Mesothelial cell of epicardium (in vitro differentiated cells): ENCODE data around the gene PRPF40B. TPM values are rescaled to one million over a fixed set of nuclear protein-coding genes. Genes with fewer than 3 reads are reported as not detected.

ENCODE experiments used
- DNase-seq, 2 experiments: peaks; one replicate each; pipeline ENCODE4 v3.0.0; 2021; ENCODE audit warnings: low spot score in 2 of 2; ENCODE audit not compliant: unreplicated experiment in 2 of 2
- H3K27ac Mint-ChIP-seq: 2 replicates; pipeline ENCODE4 v1.8.0; 2021; ENCODE audit warnings: mixed read lengths
- H3K27me3 Mint-ChIP-seq: 2 replicates; pipeline ENCODE4 v1.8.0; 2021; ENCODE audit warnings: low read depth, mixed read lengths
- H3K36me3 Mint-ChIP-seq: 2 replicates; pipeline ENCODE4 v1.8.0; 2021; ENCODE audit warnings: mixed read lengths
- H3K4me1 Mint-ChIP-seq: 2 replicates; pipeline ENCODE4 v1.8.0; 2021; ENCODE audit warnings: mixed read lengths
- H3K4me3 Mint-ChIP-seq: 2 replicates; pipeline ENCODE4 v1.8.0; 2021; ENCODE audit warnings: mild to moderate bottlenecking, moderate library complexity, mixed read lengths
- H3K9me3 Mint-ChIP-seq: 2 replicates; pipeline ENCODE4 v1.8.0; 2021; ENCODE audit warnings: mixed read lengths
- CTCF ChIP-seq: fragments of 200-600 bp; sonication (generic); IDR thresholded peaks from one replicate; pipeline ENCODE4 v1.5.0; 2021; ENCODE audit warnings: antibody characterized with exemption; ENCODE audit not compliant: unreplicated experiment
- total RNA-seq: library from RNA; stranded (reverse); gene quantifications from 3 replicates; pipeline ENCODE4 v1.2.1, GENCODE V29; 2021

The PRPF40B gene
- total RNA-seq, 1 donor from 2014 or later, result 62.0 TPM

- H3K4me1 Mint-ChIP-seq, result peaks cover 33% of the 10 kb centered on the region
- peak overlapping the region; percentile 10 for H3K4me3 Mint-ChIP-seq
- H3K27me3 Mint-ChIP-seq, result no peaks in the 10 kb centered on the region
- no peaks in the 10 kb centered on the region for H3K9me3 Mint-ChIP-seq
- peak; percentile 67 to 68 for DNase-seq
- H3K27ac Mint-ChIP-seq, result peak overlapping the region; percentile 98
- TF ChIP-seq CTCF, result no peak
- no peaks in the 10 kb centered on the region for H3K36me3 Mint-ChIP-seq
These were observed 50.3 kb downstream of the PRPF40B start for GRCh38 chr12:49673446-49674317.

GRCh38 chr12:49674318-49674981 lies 51.1 kb downstream of the PRPF40B start:
- H3K4me3 Mint-ChIP-seq, result no peak overlapping the region
- no peak for TF ChIP-seq CTCF
- no peak for DNase-seq
- H3K27ac Mint-ChIP-seq, result peak overlapping the region; percentile 98
- no peaks in the 10 kb centered on the region for H3K9me3 Mint-ChIP-seq
- no peaks in the 10 kb centered on the region for H3K36me3 Mint-ChIP-seq
- peaks cover 33% of the 10 kb centered on the region for H3K4me1 Mint-ChIP-seq
- no peaks in the 10 kb centered on the region for H3K27me3 Mint-ChIP-seq

- no peak for TF ChIP-seq CTCF
- no peaks in the 10 kb centered on the region for H3K36me3 Mint-ChIP-seq
- H3K27me3 Mint-ChIP-seq, result no peaks in the 10 kb centered on the region
- no peaks in the 10 kb centered on the region for H3K9me3 Mint-ChIP-seq
- H3K4me3 Mint-ChIP-seq, result no peak overlapping the region
- H3K27ac Mint-ChIP-seq, result no peak overlapping the region
- peaks cover 33% of the 10 kb centered on the region for H3K4me1 Mint-ChIP-seq
- DNase-seq, result no peak
These were observed 51.8 kb downstream of the PRPF40B start for GRCh38 chr12:49675137-49675536.

- Mint-ChIP-seq H3K27ac (no peak overlapping the region), H3K4me3 (no peak overlapping the region), H3K4me1 (peaks cover 20% of the 10 kb centered on the region)
These were observed 55.4 kb downstream of the PRPF40B start for GRCh38 chr12:49678711-49679110.

GRCh38 chr12:49680075-49680474 lies 56.7 kb downstream of the PRPF40B start:
- Mint-ChIP-seq H3K9me3 (no peaks in the 10 kb centered on the region), H3K27ac (no peak overlapping the region), H3K36me3 (no peaks in the 10 kb centered on the region), H3K27me3 (no peaks in the 10 kb centered on the region), H3K4me1 (peaks cover 11% of the 10 kb centered on the region), H3K4me3 (no peak overlapping the region)
- TF ChIP-seq CTCF, result no peak
- DNase-seq, result no peak

More at GRCh38 chr12:49678711-49679110, 55.4 kb downstream of the PRPF40B start:
- Mint-ChIP-seq H3K36me3 (no peaks in the 10 kb centered on the region), H3K27me3 (no peaks in the 10 kb centered on the region), H3K9me3 (no peaks in the 10 kb centered on the region)
- no peak for TF ChIP-seq CTCF
- DNase-seq, result no peak
